ENCODE data around the gene AFF2. TPM values are rescaled to one million over a fixed set of nuclear protein-coding genes. Genes with fewer than 3 reads are reported as not detected.

Gene AFF2
- total RNA-seq, 1 donor from 2014 or later = 0.89 TPM

DNA sequence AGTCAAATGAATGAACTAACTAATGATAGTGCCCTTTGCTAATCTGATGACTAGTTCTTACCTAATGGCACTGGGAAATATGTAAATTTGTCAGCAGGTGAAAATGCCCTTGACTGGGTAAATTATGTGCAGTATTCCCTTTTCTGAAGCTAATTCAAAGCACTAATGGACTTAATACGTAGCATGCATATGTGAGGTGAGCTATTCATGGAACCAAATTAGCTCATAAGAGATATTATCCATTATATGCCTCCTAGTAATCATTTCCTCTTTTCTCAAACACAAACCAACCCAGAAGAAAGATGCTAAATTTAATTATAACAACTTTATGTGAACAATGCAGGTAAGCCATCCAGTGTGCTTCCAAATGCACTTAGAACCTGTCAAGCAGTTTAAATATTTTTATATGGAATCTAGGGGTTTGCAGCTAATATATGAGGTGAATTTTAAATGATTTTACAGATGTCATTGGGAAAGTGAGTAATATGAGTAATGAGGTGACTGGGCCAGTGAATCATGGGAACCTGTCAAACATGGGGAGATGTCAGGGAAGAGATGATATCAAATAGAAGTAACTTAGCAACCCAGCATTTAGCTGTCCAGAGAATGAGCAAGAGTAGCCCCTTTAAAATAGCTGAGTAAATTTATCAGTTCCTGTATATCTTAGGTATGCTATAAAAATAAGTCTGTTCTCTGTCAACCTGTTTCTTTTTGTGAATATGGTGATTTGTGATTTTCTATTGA, 315.0 kb downstream of the AFF2 start:
- no peak for DNase-seq (ENCODE audit: extremely low spot score, unreplicated experiment)
- Mint-ChIP-seq H3K27ac (ENCODE audit: unreplicated experiment) (no peak overlapping the region), H3K36me3 (ENCODE audit: unreplicated experiment) (no peaks in the 10 kb centered on the region), H3K27me3 (ENCODE audit: unreplicated experiment) (no peaks in the 10 kb centered on the region), H3K4me1 (ENCODE audit: unreplicated experiment) (no peaks in the 10 kb centered on the region), H3K4me3 (ENCODE audit: unreplicated experiment) (no peak overlapping the region), H3K9me3 (ENCODE audit: unreplicated experiment) (peaks cover 3% of the 10 kb centered on the region)
- no peak for TF ChIP-seq CTCF (IDR thresholded peaks at IDR 0.05)

- no peak for DNase-seq (ENCODE audit: extremely low spot score, unreplicated experiment)
- peaks cover 14% of the 10 kb centered on the region for H3K9me3 Mint-ChIP-seq (ENCODE audit: unreplicated experiment)
- TF ChIP-seq CTCF (IDR thresholded peaks at IDR 0.05) = no peak
- no peaks in the 10 kb centered on the region for H3K27me3 Mint-ChIP-seq (ENCODE audit: unreplicated experiment)
- no peaks in the 10 kb centered on the region for H3K36me3 Mint-ChIP-seq (ENCODE audit: unreplicated experiment)
- H3K4me3 Mint-ChIP-seq (ENCODE audit: unreplicated experiment) = no peak overlapping the region
- no peaks in the 10 kb centered on the region for H3K4me1 Mint-ChIP-seq (ENCODE audit: unreplicated experiment)
- no peak overlapping the region for H3K27ac Mint-ChIP-seq (ENCODE audit: unreplicated experiment)
These were observed 323.6 kb downstream of the AFF2 start for GRCh38 chrX:148823986-148824385.

GRCh38 chrX:148825696-148826095, 325.3 kb downstream of the AFF2 start:
- Mint-ChIP-seq H3K27ac (ENCODE audit: unreplicated experiment) (no peak overlapping the region), H3K36me3 (ENCODE audit: unreplicated experiment) (peaks cover 2% of the 10 kb centered on the region), H3K4me3 (ENCODE audit: unreplicated experiment) (no peak overlapping the region), H3K9me3 (ENCODE audit: unreplicated experiment) (peaks cover 27% of the 10 kb centered on the region), H3K27me3 (ENCODE audit: unreplicated experiment) (no peaks in the 10 kb centered on the region), H3K4me1 (ENCODE audit: unreplicated experiment) (no peaks in the 10 kb centered on the region)
- TF ChIP-seq CTCF (IDR thresholded peaks at IDR 0.05) = no peak
- no peak for DNase-seq (ENCODE audit: extremely low spot score, unreplicated experiment)

DNA sequence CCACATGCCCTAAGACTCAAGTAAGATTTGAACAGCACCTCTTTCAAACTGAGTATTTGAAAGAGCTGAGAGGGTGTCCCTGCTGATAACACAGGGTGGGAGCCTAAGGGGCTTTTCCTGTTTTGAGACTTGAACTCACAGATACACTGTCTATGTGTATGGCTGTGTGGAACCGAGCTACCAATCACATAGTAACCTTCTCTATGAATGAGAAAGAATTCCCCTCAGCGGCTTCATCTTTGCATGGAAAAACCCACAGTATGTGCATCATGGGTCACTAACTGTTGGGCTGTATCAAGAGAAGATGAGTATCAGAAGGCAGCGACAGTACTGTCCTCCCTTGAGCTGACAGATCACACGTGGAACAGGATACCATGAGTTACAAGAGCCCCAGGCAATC, 336.3 kb downstream of the AFF2 start:
- H3K27me3 Mint-ChIP-seq (ENCODE audit: unreplicated experiment) = no peaks in the 10 kb centered on the region
- no peak overlapping the region for H3K27ac Mint-ChIP-seq (ENCODE audit: unreplicated experiment)

More for the DNA sequence above, 336.3 kb downstream of the AFF2 start:
- Mint-ChIP-seq H3K4me1 (ENCODE audit: unreplicated experiment) (no peaks in the 10 kb centered on the region), H3K36me3 (ENCODE audit: unreplicated experiment) (no peaks in the 10 kb centered on the region), H3K9me3 (ENCODE audit: unreplicated experiment) (peaks cover 5% of the 10 kb centered on the region), H3K4me3 (ENCODE audit: unreplicated experiment) (no peak overlapping the region)
- DNase-seq (ENCODE audit: extremely low spot score, unreplicated experiment) = no peak
- no peak for TF ChIP-seq CTCF (IDR thresholded peaks at IDR 0.05)

Measured in osteocyte (in vitro differentiated cells).